Keratinocyte (primary cell): ENCODE results near the gene FMNL2.

Experiments used
- CTCF ChIP-seq, 3 experiments: IDR thresholded peaks in 1 of 3; conservative IDR thresholded peaks in 1 of 3; optimal IDR thresholded peaks in 1 of 3; 2 replicates in 2 of 3; 3 replicates in 1 of 3; pipeline versions ENCODE3 to v1.5.1; 2011; ENCODE audit warnings: low read length in 3 of 3, mild to moderate bottlenecking in 3 of 3, moderate library complexity in 2 of 3, control low read depth in 1 of 3, inconsistent platforms in 1 of 3; ENCODE audit not compliant: insufficient read depth in 2 of 3; ENCODE audit errors: extremely low read depth in 1 of 3
- EZH2 ChIP-seq: IDR thresholded peaks from one replicate; pipeline ENCODE4 v1.6.1; 2012; ENCODE audit warnings: inconsistent platforms, mild to moderate bottlenecking, low read length, moderate library complexity

- no peak for TF ChIP-seq CTCF (optimal IDR thresholded peaks at IDR 0.05 in 1 of 3, IDR thresholded peaks at IDR 0.05 in 1 of 3, conservative IDR thresholded peaks at IDR 0.05 in 1 of 3; ENCODE audit: extremely low read depth in 1 of 3, insufficient read depth in 2 of 3, low read length in 3 of 3)
- TF ChIP-seq EZH2 = no peak
Measured at GRCh38 chr2:152493417-152493816, 158.4 kb downstream of the FMNL2 start.
